C4-2B (cell line): ENCODE data around the gene GALNT2.

Source experiments
- H3K27ac ChIP-seq: fragments of 450-650 bp; 2 replicates; pipeline ENCODE4 v1.5.1; 2017
- CTCF ChIP-seq: fragments of 450-650 bp; conservative IDR thresholded peaks from 2 replicates; pipeline ENCODE4 v1.5.1; 2017; ENCODE audit warnings: mild to moderate bottlenecking
- ZFX ChIP-seq: fragments of 450-650 bp; IDR thresholded peaks from 2 replicates; pipeline ENCODE4 v1.6.1; 2017

GALNT2 gene

GRCh38 chr1:230277201-230278025 is 210.4 kb downstream of the GALNT2 start:
- TF ChIP-seq CTCF (no peak), ZFX (no peak)

GRCh38 chr1:230278376-230278775 is 211.3 kb downstream of the GALNT2 start:
- TF ChIP-seq CTCF (no peak), ZFX (no peak)
- no peak overlapping the region for H3K27ac ChIP-seq

More at GRCh38 chr1:230277201-230278025, 210.4 kb downstream of the GALNT2 start:
- no peak overlapping the region for H3K27ac ChIP-seq

- TF ChIP-seq ZFX (no peak), CTCF (no peak)
- no peak overlapping the region for H3K27ac ChIP-seq
Observed at GRCh38 chr1:230278871-230279582, 212.0 kb downstream of the GALNT2 start.

- TF ChIP-seq ZFX (no peak), CTCF (no peak)
- H3K27ac ChIP-seq, result no peak overlapping the region
Observed at GRCh38 chr1:230279583-230279945, 212.5 kb downstream of the GALNT2 start.

GRCh38 chr1:230280054-230280795 is 213.2 kb downstream of the GALNT2 start:
- H3K27ac ChIP-seq, result no peak overlapping the region
- TF ChIP-seq CTCF (no peak), ZFX (no peak)

GRCh38 chr1:230280906-230281413 is 213.9 kb downstream of the GALNT2 start:
- no peak overlapping the region for H3K27ac ChIP-seq
- TF ChIP-seq ZFX (no peak), CTCF (no peak)

GRCh38 chr1:230281556-230281955 is 214.5 kb downstream of the GALNT2 start:
- TF ChIP-seq CTCF, result no peak
- TF ChIP-seq ZFX, result no peak
- H3K27ac ChIP-seq, result no peak overlapping the region
